GM12874 (cell line): Measurements from ENCODE around the gene EPB41L4A.

Experiments used
- TF ChIP-seq, protein P1 (sequence below): IDR thresholded peaks from 2 replicates; pipeline ENCODE4 v1.5.1; 2011; ENCODE audit warnings: low read depth, mild to moderate bottlenecking, control low read depth, low read length, moderate library complexity; ENCODE audit not compliant: insufficient read depth

Gene EPB41L4A

DNA sequence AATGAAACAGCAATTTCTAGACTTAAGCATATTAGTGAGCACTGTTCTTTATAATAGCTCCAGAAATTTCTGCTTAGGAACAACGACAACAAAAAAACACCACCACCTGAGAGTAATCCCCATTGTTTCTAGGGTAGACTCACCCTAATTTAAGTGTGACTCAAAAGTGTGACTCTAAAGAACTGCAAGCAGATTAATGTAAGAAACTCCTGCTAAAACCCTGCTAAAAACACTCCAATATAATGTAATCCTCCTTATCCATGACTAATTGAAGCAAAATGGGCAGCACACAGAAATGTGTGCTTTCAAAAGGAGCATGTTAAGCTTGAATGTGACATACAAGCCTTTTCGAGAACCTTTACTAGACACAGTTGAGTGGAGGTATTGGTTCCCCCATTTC, 296.0 kb downstream of the EPB41L4A start:
- TF ChIP-seq, protein P1, sequence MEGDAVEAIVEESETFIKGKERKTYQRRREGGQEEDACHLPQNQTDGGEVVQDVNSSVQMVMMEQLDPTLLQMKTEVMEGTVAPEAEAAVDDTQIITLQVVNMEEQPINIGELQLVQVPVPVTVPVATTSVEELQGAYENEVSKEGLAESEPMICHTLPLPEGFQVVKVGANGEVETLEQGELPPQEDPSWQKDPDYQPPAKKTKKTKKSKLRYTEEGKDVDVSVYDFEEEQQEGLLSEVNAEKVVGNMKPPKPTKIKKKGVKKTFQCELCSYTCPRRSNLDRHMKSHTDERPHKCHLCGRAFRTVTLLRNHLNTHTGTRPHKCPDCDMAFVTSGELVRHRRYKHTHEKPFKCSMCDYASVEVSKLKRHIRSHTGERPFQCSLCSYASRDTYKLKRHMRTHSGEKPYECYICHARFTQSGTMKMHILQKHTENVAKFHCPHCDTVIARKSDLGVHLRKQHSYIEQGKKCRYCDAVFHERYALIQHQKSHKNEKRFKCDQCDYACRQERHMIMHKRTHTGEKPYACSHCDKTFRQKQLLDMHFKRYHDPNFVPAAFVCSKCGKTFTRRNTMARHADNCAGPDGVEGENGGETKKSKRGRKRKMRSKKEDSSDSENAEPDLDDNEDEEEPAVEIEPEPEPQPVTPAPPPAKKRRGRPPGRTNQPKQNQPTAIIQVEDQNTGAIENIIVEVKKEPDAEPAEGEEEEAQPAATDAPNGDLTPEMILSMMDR: no peak

DNA sequence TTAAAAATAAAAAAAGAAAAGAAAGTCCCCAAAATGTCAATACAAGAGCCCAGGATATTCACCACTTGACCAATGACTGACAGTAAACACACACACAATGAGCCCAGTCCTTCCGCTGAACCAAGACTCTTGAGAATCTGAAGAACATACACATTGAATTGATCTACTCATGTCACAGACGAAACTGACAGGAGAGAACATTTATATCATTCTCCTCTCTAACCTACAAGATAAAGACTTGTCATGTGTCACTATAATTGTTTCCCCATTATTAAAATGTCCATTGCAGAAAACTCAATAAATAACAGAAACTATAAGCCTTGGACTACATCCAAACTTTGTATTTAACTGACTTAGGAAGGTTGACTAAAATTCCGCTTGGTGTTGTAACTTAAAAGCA, 296.7 kb downstream of the EPB41L4A start:
- TF ChIP-seq, protein P1: no peak

DNA sequence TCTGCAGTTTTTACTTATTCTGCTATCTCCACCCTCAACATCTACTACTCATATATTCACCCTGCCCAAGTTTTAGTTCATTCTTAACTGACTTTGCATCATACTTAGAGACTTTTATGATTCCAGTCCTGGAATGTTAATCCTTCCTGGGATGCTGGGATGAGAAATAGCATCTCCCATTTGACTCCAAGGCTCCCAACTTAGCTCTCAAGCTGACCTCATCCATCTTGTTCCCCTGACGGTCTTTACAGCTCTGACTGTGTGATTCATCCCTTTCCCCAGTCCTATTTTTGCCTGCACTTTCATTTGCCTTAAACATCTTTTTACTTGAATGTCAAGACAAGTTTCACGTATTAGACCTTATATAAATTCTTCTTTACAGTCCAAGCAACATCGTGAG, 297.8 kb downstream of the EPB41L4A start:
- TF ChIP-seq, protein P1: no peak

DNA sequence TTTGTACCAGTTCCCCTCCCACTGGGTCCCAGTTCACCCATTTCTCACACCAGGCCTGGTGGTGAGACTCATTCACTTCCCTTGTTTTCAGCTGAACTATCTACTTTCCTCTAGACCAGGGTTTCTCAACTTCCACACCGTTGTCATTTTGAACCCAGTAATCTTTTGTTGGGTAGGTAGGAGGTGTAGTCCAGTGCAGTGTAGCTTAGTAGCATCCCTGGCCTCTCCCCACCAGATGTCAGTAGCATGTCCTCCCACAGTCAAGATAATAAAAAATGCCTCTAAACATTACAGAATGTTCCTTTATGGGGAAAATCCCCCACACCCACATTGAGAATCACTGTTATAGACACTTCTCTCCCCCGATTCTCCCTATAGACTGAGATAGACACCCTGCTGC, 299.1 kb downstream of the EPB41L4A start:
- TF ChIP-seq, protein P1: no peak

DNA sequence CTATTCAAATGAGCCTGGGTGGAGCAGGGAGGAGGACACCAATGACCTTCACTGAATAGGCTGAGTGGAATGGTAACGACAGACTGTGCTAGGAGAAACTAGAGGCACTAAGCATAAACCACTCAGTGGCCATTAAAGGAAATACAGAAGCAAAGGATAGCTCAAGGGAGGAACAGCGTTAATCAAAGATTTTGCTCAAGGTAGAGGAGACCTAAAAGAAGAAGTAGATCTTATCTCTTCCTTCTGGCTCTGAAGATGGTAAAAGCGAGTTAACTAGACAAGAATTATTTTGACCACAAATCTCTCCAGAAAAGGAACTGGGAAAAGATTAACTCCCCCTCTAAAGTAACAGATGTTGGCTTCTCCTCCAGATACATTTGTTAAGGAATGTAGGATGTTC, 299.6 kb downstream of the EPB41L4A start:
- TF ChIP-seq, protein P1: no peak

DNA sequence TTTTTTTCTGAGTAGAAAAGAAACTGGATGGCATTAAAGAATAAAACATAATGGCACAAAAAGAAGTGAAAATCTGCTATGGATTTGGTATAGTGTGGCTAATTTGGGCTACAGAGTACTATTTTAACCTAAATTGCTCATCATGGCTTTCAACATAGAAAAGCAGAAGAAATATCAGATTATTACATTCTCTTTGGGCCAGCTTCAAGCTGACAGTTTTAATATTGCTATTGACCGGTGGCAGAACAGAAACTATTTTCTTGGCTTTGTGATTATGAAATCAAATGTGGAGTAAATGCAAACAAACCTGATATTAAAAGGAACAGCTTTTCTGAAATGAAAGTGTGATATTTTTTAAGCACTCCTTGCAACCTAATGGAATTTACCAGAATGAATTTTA, 301.5 kb downstream of the EPB41L4A start:
- TF ChIP-seq, protein P1: no peak

DNA sequence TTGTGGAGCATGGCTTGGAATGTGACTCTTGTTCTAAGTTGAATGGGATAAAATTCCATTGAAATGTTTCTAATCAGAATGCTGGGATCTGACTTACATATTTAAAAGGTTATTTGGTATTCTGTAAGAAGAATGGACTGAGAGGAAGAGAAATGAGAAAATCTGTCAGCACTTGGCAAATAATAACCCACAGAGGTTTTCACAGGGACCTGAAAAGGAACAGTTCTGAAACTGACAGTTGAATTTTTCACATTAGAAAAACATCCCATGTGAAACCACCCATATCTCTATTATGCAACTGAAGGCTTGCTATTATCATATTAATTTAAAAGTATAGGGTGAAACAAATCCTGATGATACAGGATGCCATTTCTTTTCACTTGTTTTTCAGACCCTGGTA, 302.7 kb downstream of the EPB41L4A start:
- TF ChIP-seq, protein P1: no peak

DNA sequence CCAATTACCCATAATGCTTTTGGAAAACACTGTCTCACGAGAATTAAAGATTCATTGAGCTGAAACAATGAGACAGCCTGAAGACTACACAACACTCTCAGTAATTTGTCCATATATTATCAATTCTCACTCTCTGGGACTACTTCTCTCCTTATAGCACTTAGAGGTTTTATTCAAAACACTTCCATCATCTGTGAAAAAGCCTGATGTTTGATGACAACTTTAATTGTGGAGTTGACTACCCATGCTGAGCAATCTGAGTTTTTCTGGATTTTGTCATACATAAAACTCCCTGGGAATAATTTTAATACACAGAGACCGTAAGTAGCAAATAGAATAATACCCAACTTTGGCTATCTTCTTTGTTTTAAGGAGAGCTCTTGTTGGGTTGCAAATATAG, 305.5 kb downstream of the EPB41L4A start:
- TF ChIP-seq, protein P1: no peak
